Measurements from ENCODE around the gene RNASE8. TPM values are rescaled to one million over a fixed set of nuclear protein-coding genes. Genes with fewer than 3 reads are reported as not detected.

Gene RNASE8
- total and polyA plus RNA-seq, 2 experiments from 2014 or later = not detected

DNA sequence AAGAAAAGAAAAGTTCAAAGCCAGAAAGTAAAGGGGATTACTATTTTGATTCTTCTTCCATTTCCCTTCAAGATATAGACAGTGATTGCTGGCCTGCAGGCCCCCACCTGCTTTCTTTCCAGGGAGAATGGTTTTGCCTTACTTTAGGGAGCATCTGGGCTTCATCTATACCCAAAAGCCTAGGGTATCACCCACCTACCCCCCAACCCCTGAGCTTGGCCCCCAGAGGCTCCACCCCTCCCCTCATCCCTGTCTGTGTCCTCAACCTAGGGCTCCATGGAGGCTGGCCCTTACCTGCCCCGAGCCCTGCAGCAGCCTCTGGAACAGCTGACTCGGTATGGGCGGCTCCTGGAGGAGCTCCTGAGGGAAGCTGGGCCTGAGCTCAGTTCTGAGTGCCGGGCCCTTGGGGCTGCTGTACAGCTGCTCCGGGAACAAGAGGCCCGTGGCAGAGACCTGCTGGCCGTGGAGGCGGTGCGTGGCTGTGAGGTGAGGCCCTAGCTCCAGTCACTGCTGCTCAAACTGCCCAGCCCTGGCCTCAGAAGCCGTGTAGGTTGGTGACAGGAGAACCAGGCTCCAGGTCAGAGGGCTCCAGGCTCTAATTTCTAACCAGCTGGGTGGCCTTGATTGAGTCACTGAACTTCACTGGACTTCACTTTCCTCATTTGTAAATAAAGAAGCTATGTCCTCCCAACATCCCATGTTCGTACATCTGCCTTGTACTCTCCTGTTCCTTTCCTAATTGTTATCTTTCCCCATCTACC is 26.1 kb downstream of the RNASE8 start:
- Histone ChIP-seq H3K4me1 (ENCODE audit: insufficient read depth) (no peaks in the 10 kb centered on the region), H3K4me2 (no peak overlapping the region), H3K79me2 (no peaks in the 10 kb centered on the region), H3K36me3 (replicated peaks; ENCODE audit: insufficient read depth, low read depth) (no peaks in the 10 kb centered on the region), H3K9me3 (ENCODE audit: low read depth) (no peaks in the 10 kb centered on the region), H3K4me3 (no peak overlapping the region), H3K27ac (peak overlapping the region; percentile 62), H3K27me3 (no peaks in the 10 kb centered on the region), H3K9me2 (replicated peaks; ENCODE audit: insufficient read depth) (no peaks in the 10 kb centered on the region), H4K20me1 (ENCODE audit: insufficient read depth, poor library complexity, severe bottlenecking) (no peaks in the 10 kb centered on the region), H2AFZ (no peak overlapping the region)
- DNase-seq (ENCODE audit: low spot score) = no peak
- TF ChIP-seq, protein P1, sequence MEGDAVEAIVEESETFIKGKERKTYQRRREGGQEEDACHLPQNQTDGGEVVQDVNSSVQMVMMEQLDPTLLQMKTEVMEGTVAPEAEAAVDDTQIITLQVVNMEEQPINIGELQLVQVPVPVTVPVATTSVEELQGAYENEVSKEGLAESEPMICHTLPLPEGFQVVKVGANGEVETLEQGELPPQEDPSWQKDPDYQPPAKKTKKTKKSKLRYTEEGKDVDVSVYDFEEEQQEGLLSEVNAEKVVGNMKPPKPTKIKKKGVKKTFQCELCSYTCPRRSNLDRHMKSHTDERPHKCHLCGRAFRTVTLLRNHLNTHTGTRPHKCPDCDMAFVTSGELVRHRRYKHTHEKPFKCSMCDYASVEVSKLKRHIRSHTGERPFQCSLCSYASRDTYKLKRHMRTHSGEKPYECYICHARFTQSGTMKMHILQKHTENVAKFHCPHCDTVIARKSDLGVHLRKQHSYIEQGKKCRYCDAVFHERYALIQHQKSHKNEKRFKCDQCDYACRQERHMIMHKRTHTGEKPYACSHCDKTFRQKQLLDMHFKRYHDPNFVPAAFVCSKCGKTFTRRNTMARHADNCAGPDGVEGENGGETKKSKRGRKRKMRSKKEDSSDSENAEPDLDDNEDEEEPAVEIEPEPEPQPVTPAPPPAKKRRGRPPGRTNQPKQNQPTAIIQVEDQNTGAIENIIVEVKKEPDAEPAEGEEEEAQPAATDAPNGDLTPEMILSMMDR (IDR thresholded peaks at IDR 0.05; ENCODE audit: poor library complexity) = no peak
- TF ChIP-seq EZH2 (IDR thresholded peaks at IDR 0.05; ENCODE audit: borderline replicate concordance) = no peak
- TF ChIP-seq EZH2phosphoT487 (IDR thresholded peaks at IDR 0.05; ENCODE audit: low read depth, severe bottlenecking, unreplicated experiment) = no peak
- WGBS (ENCODE audit: low lambda C conversion rate, missing lambda C conversion rate) = 86% methylated on average over 11 of the region's 11 CpGs

DNA sequence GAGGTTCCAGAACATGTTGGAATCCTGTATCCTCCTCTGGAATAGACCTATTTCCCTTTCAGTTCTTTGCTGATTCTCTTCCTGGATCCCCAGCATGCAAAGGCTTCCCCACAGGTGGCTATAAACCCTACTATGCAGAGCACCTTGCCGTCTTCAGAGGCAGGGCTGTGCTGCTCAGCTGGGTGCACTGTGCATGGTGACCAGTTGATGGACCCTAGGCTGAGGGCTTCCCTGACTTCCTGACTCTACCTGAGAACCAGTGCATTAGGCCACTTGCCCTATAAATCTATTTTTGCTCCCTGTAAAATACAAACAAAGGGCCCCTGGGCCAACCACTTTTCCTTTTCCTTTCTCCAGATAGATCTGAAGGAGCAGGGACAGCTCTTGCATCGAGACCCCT is 26.8 kb downstream of the RNASE8 start:
- Histone ChIP-seq H3K4me1 (ENCODE audit: insufficient read depth) (no peaks in the 10 kb centered on the region), H3K79me2 (no peaks in the 10 kb centered on the region), H3K27ac (peak overlapping the region; percentile 62), H4K20me1 (ENCODE audit: insufficient read depth, poor library complexity, severe bottlenecking) (no peaks in the 10 kb centered on the region), H2AFZ (no peak overlapping the region), H3K36me3 (replicated peaks; ENCODE audit: insufficient read depth, low read depth) (no peaks in the 10 kb centered on the region), H3K27me3 (no peaks in the 10 kb centered on the region), H3K9me2 (replicated peaks; ENCODE audit: insufficient read depth) (no peaks in the 10 kb centered on the region), H3K4me2 (no peak overlapping the region), H3K9me3 (ENCODE audit: low read depth) (no peaks in the 10 kb centered on the region), H3K4me3 (no peak overlapping the region)
- TF ChIP-seq, protein P1 (IDR thresholded peaks at IDR 0.05; ENCODE audit: poor library complexity) = no peak
- TF ChIP-seq EZH2 (IDR thresholded peaks at IDR 0.05; ENCODE audit: borderline replicate concordance) (no peak), EZH2phosphoT487 (IDR thresholded peaks at IDR 0.05; ENCODE audit: low read depth, severe bottlenecking, unreplicated experiment) (no peak)
- no peak for DNase-seq (ENCODE audit: low spot score)
- 89% methylated on average over 2 of the region's 2 CpGs for whole genome bisulfite sequencing (ENCODE audit: low lambda C conversion rate, missing lambda C conversion rate)

DNA sequence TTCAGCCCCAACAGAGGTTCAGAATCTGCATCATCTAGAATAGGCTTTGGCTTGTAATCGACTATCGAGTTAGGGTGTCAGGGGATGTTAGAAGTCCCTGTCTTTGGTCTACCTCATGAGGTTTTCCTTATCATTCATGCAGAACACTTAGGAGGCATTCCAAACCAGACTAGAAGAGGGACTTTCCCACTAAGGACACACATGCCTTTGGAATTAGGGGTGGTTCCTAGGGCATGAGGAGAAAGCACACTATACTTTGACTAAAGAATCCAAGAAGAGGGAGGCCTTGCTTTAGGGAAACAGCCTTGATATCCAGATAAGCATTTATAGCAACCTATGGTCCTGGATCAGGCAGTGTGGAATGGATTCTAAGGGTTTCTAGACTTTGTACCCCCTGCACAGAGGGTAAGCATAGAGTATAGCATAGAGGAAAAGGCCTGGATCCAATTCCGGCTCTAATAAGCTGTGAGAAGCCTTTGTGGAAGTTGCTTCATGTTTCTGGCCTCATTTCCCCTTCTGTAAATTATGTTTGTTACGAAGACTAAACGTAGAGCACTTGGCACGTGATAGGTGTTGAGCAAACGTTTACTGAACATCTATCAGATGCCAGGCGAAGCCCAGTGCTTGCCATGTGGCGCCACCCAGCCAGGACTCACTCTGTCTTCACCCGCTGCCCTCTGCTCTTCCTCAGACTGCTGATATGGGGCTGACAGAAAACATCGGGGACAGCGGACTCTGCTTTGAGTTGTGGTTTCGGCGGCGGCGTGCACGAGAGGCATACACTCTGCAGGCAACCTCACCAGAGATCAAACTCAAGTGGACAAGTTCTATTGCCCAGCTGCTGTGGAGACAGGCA is 27.6 kb downstream of the RNASE8 start:
- WGBS (ENCODE audit: low lambda C conversion rate, missing lambda C conversion rate) = 78% methylated on average over 17 of the region's 17 CpGs
- H3K27ac ChIP-seq = peak overlapping the region; percentile 62
- no peaks in the 10 kb centered on the region for H3K9me3 ChIP-seq (ENCODE audit: low read depth)
- H3K4me1 ChIP-seq (ENCODE audit: insufficient read depth) = no peaks in the 10 kb centered on the region
- no peaks in the 10 kb centered on the region for H3K27me3 ChIP-seq
- no peaks in the 10 kb centered on the region for H3K79me2 ChIP-seq
- H2AFZ ChIP-seq = no peak overlapping the region
- H3K4me3 ChIP-seq = no peak overlapping the region
- TF ChIP-seq, protein P1 (IDR thresholded peaks at IDR 0.05; ENCODE audit: poor library complexity) = no peak
- no peak for TF ChIP-seq EZH2phosphoT487 (IDR thresholded peaks at IDR 0.05; ENCODE audit: low read depth, severe bottlenecking, unreplicated experiment)
- TF ChIP-seq EZH2 (IDR thresholded peaks at IDR 0.05; ENCODE audit: borderline replicate concordance) = no peak
- no peaks in the 10 kb centered on the region for H3K9me2 ChIP-seq (replicated peaks; ENCODE audit: insufficient read depth)
- no peak for DNase-seq (ENCODE audit: low spot score)
- no peaks in the 10 kb centered on the region for H4K20me1 ChIP-seq (ENCODE audit: insufficient read depth, poor library complexity, severe bottlenecking)
- no peaks in the 10 kb centered on the region for H3K36me3 ChIP-seq (replicated peaks; ENCODE audit: insufficient read depth, low read depth)
- no peak overlapping the region for H3K4me2 ChIP-seq
